ENCODE results near the gene VAV2.

DNA sequence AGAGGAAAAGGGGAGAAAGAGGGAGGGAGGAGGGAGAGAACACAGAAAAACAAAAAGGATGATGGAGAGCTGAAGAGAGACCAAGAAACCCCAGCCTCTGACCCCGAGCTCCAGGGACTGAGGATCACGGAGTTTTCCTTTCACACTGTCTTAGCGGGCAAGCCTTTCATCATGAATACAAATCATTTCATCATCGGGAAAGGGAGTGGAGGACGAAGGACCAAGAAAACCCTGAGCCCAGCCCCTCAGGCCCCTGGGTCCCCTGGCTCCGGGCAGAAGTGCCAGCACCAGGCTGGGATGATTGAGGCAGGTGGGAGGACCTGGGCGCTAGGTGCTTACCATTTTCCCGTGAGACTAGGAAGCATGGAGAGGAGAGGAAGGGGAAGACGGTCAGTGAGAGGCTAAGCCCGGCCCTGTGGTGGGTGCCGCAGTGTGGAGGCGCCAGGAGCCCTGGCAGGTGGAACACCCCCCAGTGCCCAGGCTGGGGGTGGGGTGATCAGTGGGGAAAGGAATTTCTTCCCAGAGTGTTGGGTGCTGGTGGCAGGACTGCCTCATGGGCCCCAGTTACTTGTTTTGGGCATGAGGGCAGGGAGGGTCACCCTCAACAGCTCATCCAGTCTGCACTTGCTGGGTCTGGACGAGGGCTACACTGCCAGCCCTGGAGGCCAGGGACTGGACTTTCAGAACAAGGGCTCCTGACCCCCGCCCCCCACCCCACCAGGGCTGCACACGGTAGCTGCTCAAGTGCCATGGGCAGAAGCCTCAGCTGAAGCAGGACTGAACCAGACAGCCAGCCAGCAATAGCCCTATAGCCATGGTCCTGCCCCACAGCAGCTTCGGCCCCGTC lies 205.0 kb downstream of the VAV2 start:
- TF ChIP-seq, protein P1, sequence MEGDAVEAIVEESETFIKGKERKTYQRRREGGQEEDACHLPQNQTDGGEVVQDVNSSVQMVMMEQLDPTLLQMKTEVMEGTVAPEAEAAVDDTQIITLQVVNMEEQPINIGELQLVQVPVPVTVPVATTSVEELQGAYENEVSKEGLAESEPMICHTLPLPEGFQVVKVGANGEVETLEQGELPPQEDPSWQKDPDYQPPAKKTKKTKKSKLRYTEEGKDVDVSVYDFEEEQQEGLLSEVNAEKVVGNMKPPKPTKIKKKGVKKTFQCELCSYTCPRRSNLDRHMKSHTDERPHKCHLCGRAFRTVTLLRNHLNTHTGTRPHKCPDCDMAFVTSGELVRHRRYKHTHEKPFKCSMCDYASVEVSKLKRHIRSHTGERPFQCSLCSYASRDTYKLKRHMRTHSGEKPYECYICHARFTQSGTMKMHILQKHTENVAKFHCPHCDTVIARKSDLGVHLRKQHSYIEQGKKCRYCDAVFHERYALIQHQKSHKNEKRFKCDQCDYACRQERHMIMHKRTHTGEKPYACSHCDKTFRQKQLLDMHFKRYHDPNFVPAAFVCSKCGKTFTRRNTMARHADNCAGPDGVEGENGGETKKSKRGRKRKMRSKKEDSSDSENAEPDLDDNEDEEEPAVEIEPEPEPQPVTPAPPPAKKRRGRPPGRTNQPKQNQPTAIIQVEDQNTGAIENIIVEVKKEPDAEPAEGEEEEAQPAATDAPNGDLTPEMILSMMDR (IDR thresholded peaks at IDR 0.05), result no peak
- TF ChIP-seq POLR2AphosphoS5 (IDR thresholded peaks at IDR 0.05) (no peak), POLR2A (IDR thresholded peaks at IDR 0.05) (no peak), EP300 (IDR thresholded peaks at IDR 0.05) (no peak)

Measured in sigmoid colon (tissue), 4 donors.